ENCODE measurements around the gene FOXP1.

GRCh38 chr3:71072986-71073385, 510.5 kb downstream of the FOXP1 start:
- TF ChIP-seq CTCF (IDR thresholded peaks at IDR 0.05; ENCODE audit: low read depth, low read length, poor library complexity, severe bottlenecking) (no peak), EZH2phosphoT487 (IDR thresholded peaks at IDR 0.05; ENCODE audit: borderline replicate concordance, low read length) (no peak)
